C4-2B (cell line): ENCODE data around the gene LRRN2.

Experiments
- ZFX ChIP-seq: fragments of 450-650 bp; IDR thresholded peaks from 2 replicates; pipeline ENCODE4 v1.6.1; 2017
- TF ChIP-seq, protein P1 (sequence below): fragments of 450-650 bp; conservative IDR thresholded peaks from 2 replicates; pipeline ENCODE4 v1.5.1; 2017; ENCODE audit warnings: mild to moderate bottlenecking

DNA sequence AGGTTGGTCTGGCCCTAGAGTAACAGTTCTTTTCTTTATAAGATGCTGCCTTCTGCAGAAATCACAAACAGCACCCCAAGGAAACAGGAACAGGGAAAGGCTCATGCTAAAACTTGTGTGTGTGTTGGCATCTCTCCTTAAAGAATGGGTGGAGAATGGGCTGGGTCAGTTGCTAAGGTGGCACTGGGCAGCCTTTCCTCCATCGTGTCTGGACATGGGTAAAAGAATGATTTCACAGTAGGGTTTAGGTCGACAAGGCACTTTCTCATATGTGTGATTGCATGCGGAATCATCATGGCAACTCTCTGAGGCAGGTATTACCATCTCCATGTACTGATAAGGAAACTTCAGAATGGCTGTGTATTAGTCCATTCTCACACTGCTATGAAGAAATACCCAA is 40.3 kb downstream of the LRRN2 start:
- TF ChIP-seq, protein P1, sequence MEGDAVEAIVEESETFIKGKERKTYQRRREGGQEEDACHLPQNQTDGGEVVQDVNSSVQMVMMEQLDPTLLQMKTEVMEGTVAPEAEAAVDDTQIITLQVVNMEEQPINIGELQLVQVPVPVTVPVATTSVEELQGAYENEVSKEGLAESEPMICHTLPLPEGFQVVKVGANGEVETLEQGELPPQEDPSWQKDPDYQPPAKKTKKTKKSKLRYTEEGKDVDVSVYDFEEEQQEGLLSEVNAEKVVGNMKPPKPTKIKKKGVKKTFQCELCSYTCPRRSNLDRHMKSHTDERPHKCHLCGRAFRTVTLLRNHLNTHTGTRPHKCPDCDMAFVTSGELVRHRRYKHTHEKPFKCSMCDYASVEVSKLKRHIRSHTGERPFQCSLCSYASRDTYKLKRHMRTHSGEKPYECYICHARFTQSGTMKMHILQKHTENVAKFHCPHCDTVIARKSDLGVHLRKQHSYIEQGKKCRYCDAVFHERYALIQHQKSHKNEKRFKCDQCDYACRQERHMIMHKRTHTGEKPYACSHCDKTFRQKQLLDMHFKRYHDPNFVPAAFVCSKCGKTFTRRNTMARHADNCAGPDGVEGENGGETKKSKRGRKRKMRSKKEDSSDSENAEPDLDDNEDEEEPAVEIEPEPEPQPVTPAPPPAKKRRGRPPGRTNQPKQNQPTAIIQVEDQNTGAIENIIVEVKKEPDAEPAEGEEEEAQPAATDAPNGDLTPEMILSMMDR = no peak
- no peak for TF ChIP-seq ZFX
